GM18870 (cell line): ENCODE measurements around the gene ELAPOR2.
"Not testable (repeated sequence)": the region's sequence is repeated elsewhere in the genome, so short reads cannot be mapped to it uniquely, and the experiment has no call there.

Experiments
- ATAC-seq: cut with Tn5 transposase; IDR thresholded peaks from one replicate; pipeline ENCODE4 v1.9.1; 2021; ENCODE audit warnings: moderate library complexity; ENCODE audit not compliant: unreplicated experiment

ELAPOR2 gene

GRCh38 chr7:87044713-87045112, 14.7 kb downstream of the ELAPOR2 start:
- not testable (repeated sequence) for ATAC-seq

- not testable (repeated sequence) for ATAC-seq
These were observed 17.9 kb downstream of the ELAPOR2 start for GRCh38 chr7:87041586-87041985.

GRCh38 chr7:87039691-87040299, 19.7 kb downstream of the ELAPOR2 start:
- ATAC-seq = not testable (repeated sequence)

- ATAC-seq = no peak
These were observed 20.3 kb downstream of the ELAPOR2 start for GRCh38 chr7:87038993-87039690.

GRCh38 chr7:87036985-87037384, 22.5 kb downstream of the ELAPOR2 start:
- ATAC-seq = no peak

GRCh38 chr7:87032604-87033339, 26.7 kb downstream of the ELAPOR2 start:
- no peak for ATAC-seq

GRCh38 chr7:87029078-87029477, 30.4 kb downstream of the ELAPOR2 start:
- ATAC-seq = no peak

GRCh38 chr7:87028636-87029035, 30.8 kb downstream of the ELAPOR2 start:
- no peak for ATAC-seq

GRCh38 chr7:87027900-87028299, 31.6 kb downstream of the ELAPOR2 start:
- peak; percentile 89 for ATAC-seq

GRCh38 chr7:87021285-87021684, 38.2 kb downstream of the ELAPOR2 start:
- ATAC-seq = no peak

- ATAC-seq = no peak
These were observed 42.8 kb downstream of the ELAPOR2 start for GRCh38 chr7:87016606-87017005.

GRCh38 chr7:87013840-87014190, 45.6 kb downstream of the ELAPOR2 start:
- no peak for ATAC-seq

- ATAC-seq = no peak
These were observed 46.2 kb downstream of the ELAPOR2 start for GRCh38 chr7:87013136-87013839.
